ENCODE measurements around the gene ZC3H8. TPM values are rescaled to one million over a fixed set of nuclear protein-coding genes. Genes with fewer than 3 reads are reported as not detected.

The ZC3H8 gene
- polyA plus RNA-seq, 2 of the 4 experiments (the other 2 are of a cell fraction), result 13.2 to 20.2 TPM

GRCh38 chr2:112243233-112243632 is 11.6 kb downstream of the ZC3H8 start:
- Histone ChIP-seq H3K4me1 (no peaks in the 10 kb centered on the region), H3K4me3 (no peak overlapping the region), H3K4me2 (no peak overlapping the region), H3K9me3 (no peaks in the 10 kb centered on the region), H3K27ac (no peak overlapping the region)
- no peak for TF ChIP-seq CHD4 (IDR thresholded peaks at IDR 0.05; ENCODE audit: borderline replicate concordance)
- TF ChIP-seq ATOH8 (CRISPR knock-in tag; IDR thresholded peaks at IDR 0.05; ENCODE audit: low read depth), result no peak
- no peak for TF ChIP-seq FOXS1 (CRISPR knock-in tag; IDR thresholded peaks at IDR 0.05)
- no peak for TF ChIP-seq PBX3 (IDR thresholded peaks at IDR 0.05)
- no peak for TF ChIP-seq KDM1A (IDR thresholded peaks at IDR 0.05; ENCODE audit: low read depth)
- TF ChIP-seq KDM5A (IDR thresholded peaks at IDR 0.05), result no peak
- TF ChIP-seq EHF (CRISPR knock-in tag; IDR thresholded peaks at IDR 0.05), result no peak
- TF ChIP-seq MAX (IDR thresholded peaks at IDR 0.05), result no peak
- TF ChIP-seq BCL3 (IDR thresholded peaks at IDR 0.05), result no peak
- TF ChIP-seq BHLHE40 (IDR thresholded peaks at IDR 0.05; ENCODE audit: low read depth, low read length), result no peak
- no peak for TF ChIP-seq RARB (CRISPR knock-in tag; IDR thresholded peaks at IDR 0.05)
- no peak for TF ChIP-seq RNF2 (IDR thresholded peaks at IDR 0.05; ENCODE audit: borderline replicate concordance, low read depth)
- TF ChIP-seq SREBF2 (IDR thresholded peaks at IDR 0.05), result no peak
- no peak for TF ChIP-seq EHMT2 (IDR thresholded peaks at IDR 0.05; ENCODE audit: low read depth)
- FAIRE-seq (no peak), ATAC-seq (no peak), DNase-seq (ENCODE audit: low read depth in 1 of 2, low spot score in 1 of 2) (no peak)
- POLR2A ChIA-PET, result no interaction called here
- CTCF ChIA-PET, result no interaction called here
- WGBS (ENCODE audit: missing lambda C conversion rate), result 92% methylated on average over 4 of the region's 4 CpGs

GRCh38 chr2:112242384-112242783 is 12.5 kb downstream of the ZC3H8 start:
- Histone ChIP-seq H3K4me1 (no peaks in the 10 kb centered on the region), H3K9me3 (no peaks in the 10 kb centered on the region), H3K4me2 (no peak overlapping the region), H3K4me3 (no peak overlapping the region), H3K27ac (no peak overlapping the region)
- no peak for DNase-seq (ENCODE audit: low read depth in 1 of 2, low spot score in 1 of 2)
- ChIA-PET POLR2A (no interaction called here), CTCF (no interaction called here)
- ATAC-seq, result no peak
- no peak for FAIRE-seq
- 83% methylated on average over 3 of the region's 3 CpGs for WGBS (ENCODE audit: missing lambda C conversion rate)
- TF ChIP-seq RAD21 (conservative IDR thresholded peaks at IDR 0.05 in 1 of 2, IDR thresholded peaks at IDR 0.05 in 1 of 2), result no peak
- TF ChIP-seq FOSB (CRISPR knock-in tag; IDR thresholded peaks at IDR 0.05), result no peak
- TF ChIP-seq JUNB (IDR thresholded peaks at IDR 0.05), result no peak
- TF ChIP-seq NFE2L2 (conservative IDR thresholded peaks at IDR 0.05; ENCODE audit: low read length), result no peak
- no peak for TF ChIP-seq HEYL (CRISPR knock-in tag; IDR thresholded peaks at IDR 0.05)
- TF ChIP-seq PHF8 (IDR thresholded peaks at IDR 0.05; ENCODE audit: borderline replicate concordance, low read depth), result no peak
- TF ChIP-seq CTCF (IDR thresholded peaks at IDR 0.05), result no peak
- no peak for TF ChIP-seq MYC (IDR thresholded peaks at IDR 0.05; ENCODE audit: borderline replicate concordance, low read length)
- no peak for TF ChIP-seq ATOH8 (CRISPR knock-in tag; IDR thresholded peaks at IDR 0.05; ENCODE audit: low read depth)

Measured in A549 (cell line).